H1 (cell line): ENCODE data around the gene CDK5. TPM values are rescaled to one million over a fixed set of nuclear protein-coding genes. Genes with fewer than 3 reads are reported as not detected.
A peak's percentile ranks its signal among the peaks of the same experiment; 100 is the strongest.

ENCODE experiments used
- CTCF ChIA-PET: fragments of 300-600 bp; sonication (Branson Sonifier 250); formaldehyde crosslinking; loops from one replicate; lab custom pipeline; 2021; ENCODE audit not compliant: partially characterized antibody; lab: Charles Lee
- POLR2A ChIA-PET: fragments of 300-600 bp; sonication (Branson Sonifier 250); formaldehyde crosslinking; loops from one replicate; lab custom pipeline; 2021; ENCODE audit warnings: inconsistent platforms; ENCODE audit not compliant: partially characterized antibody; lab: Charles Lee
- DNase-seq, 2 experiments: peaks; one replicate each; pipeline versions ENCODE4 v3.0.0 to v3.0.0-alpha.2; 2010 to 2022; ENCODE audit warnings: low spot score in 2 of 2, low read depth in 1 of 2, mixed read lengths in 1 of 2
- FAIRE-seq: peaks from 2 replicates; lab custom pipeline; 2011; peaks lifted over from hg19 to GRCh38; lab: Jason Lieb, UNC
- H2AFZ ChIP-seq: 2 replicates; pipeline ENCODE4 v1.8.1; 2012; ENCODE audit warnings: low read length, inconsistent platforms
- H2AK5ac ChIP-seq: 2 replicates; pipeline ENCODE4 v1.6.1; 2013; ENCODE audit warnings: low read depth, low read length
- H2BK120ac ChIP-seq: replicated peaks from 2 replicates; pipeline ENCODE3; 2013; ENCODE audit warnings: low read depth, low read length, inconsistent platforms
- H2BK12ac ChIP-seq: 2 replicates; pipeline ENCODE4 v1.6.1; 2013; ENCODE audit warnings: low read depth, low read length
- H2BK15ac ChIP-seq: 2 replicates; pipeline ENCODE4 v1.6.1; 2013; ENCODE audit warnings: low read length
- H2BK20ac ChIP-seq: 2 replicates; pipeline ENCODE4 v1.6.1; 2013; ENCODE audit warnings: low read length
- H2BK5ac ChIP-seq: 2 replicates; pipeline ENCODE4 v1.6.1; 2013; ENCODE audit warnings: low read depth, low read length
- H3K14ac ChIP-seq: 2 replicates; pipeline ENCODE4 v1.6.1; 2013; ENCODE audit warnings: inconsistent platforms; ENCODE audit not compliant: insufficient read length
- H3K18ac ChIP-seq: 2 replicates; pipeline ENCODE4 v1.6.1; 2013; ENCODE audit warnings: low read length; ENCODE audit errors: extremely low read depth
- H3K23ac ChIP-seq: 2 replicates; pipeline ENCODE4 v1.6.1; 2013; ENCODE audit warnings: inconsistent platforms; ENCODE audit not compliant: insufficient read length
- H3K23me2 ChIP-seq: 2 replicates; pipeline ENCODE4 v1.6.1; 2013; ENCODE audit warnings: low read depth, low read length
- H3K27ac ChIP-seq: 2 replicates; pipeline ENCODE4 v1.6.1; 2011; ENCODE audit warnings: low read depth, low read length, inconsistent platforms
- H3K27me3 ChIP-seq, 4 experiments: replicated peaks in 1 of 4; 1 replicate in 1 of 4; 2 replicates in 3 of 4; pipeline versions ENCODE4 v1.6.1 to v1.8.1; 2011 to 2013; ENCODE audit warnings: low read length in 3 of 4, mild to moderate bottlenecking in 3 of 4, inconsistent platforms in 2 of 4, mixed read lengths in 2 of 4, moderate library complexity in 1 of 4; ENCODE audit not compliant: control insufficient read depth in 3 of 4, insufficient read depth in 3 of 4; ENCODE audit errors: extremely low read depth in 1 of 4
- H3K36me3 ChIP-seq, 4 experiments: 2 replicates each; pipeline versions ENCODE4 v1.6.1 to v1.8.1; 2011 to 2013; ENCODE audit warnings: mild to moderate bottlenecking in 4 of 4, low read length in 3 of 4, moderate library complexity in 2 of 4, control low read depth in 1 of 4, inconsistent platforms in 1 of 4; ENCODE audit not compliant: insufficient read depth in 4 of 4, control insufficient read depth in 2 of 4
- H3K4ac ChIP-seq: replicated peaks from 2 replicates; pipeline ENCODE3; 2013; ENCODE audit warnings: low read length, low read depth, mixed read lengths, inconsistent platforms; ENCODE audit not compliant: insufficient read length
- H3K4me1 ChIP-seq, 4 experiments: replicated peaks in 1 of 4; 1 replicate in 1 of 4; 2 replicates in 3 of 4; pipeline versions ENCODE4 v1.6.1 to v1.8.1; 2011 to 2013; ENCODE audit warnings: low read length in 3 of 4, inconsistent platforms in 2 of 4, mixed read lengths in 1 of 4; ENCODE audit not compliant: insufficient read depth in 4 of 4, control insufficient read depth in 3 of 4
- H3K4me2 ChIP-seq, 2 experiments: 2 replicates each; pipeline versions ENCODE4 v1.6.1 to v1.8.1; 2011 to 2013; ENCODE audit warnings: low read depth in 2 of 2, low read length in 2 of 2, control low read depth in 1 of 2, inconsistent platforms in 1 of 2, mild to moderate bottlenecking in 1 of 2; ENCODE audit not compliant: insufficient read depth in 1 of 2
- H3K4me3 ChIP-seq, 4 experiments: fragments of 200-600, 300-600 bp in 1 of 4; sonication (generic), shearing (Covaris generic), sonication (Bioruptor Twin) in 1 of 4; 2 replicates each; pipeline versions ENCODE4 v1.5.1 to v1.8.1; 2011 to 2016; ENCODE audit warnings: low read length in 4 of 4, low read depth in 3 of 4, control low read depth in 2 of 4, inconsistent platforms in 2 of 4, mild to moderate bottlenecking in 2 of 4, mixed read lengths in 1 of 4, moderate library complexity in 1 of 4; ENCODE audit not compliant: insufficient read depth in 2 of 4; ENCODE audit errors: extremely low read depth in 1 of 4
- H3K56ac ChIP-seq: replicated peaks from 2 replicates; pipeline ENCODE3; 2013; ENCODE audit warnings: low read depth, mild to moderate bottlenecking, mixed read lengths, low read length, inconsistent platforms; ENCODE audit not compliant: insufficient read length
- H3K79me1 ChIP-seq: 2 replicates; pipeline ENCODE4 v1.6.1; 2013; ENCODE audit warnings: low read depth, low read length, control low read depth
- H3K79me2 ChIP-seq, 2 experiments: 2 replicates each; pipeline versions ENCODE4 v1.6.1 to v1.8.1; 2012 to 2013; ENCODE audit warnings: low read length in 2 of 2, mild to moderate bottlenecking in 2 of 2, inconsistent platforms in 1 of 2; ENCODE audit not compliant: insufficient read depth in 2 of 2, control insufficient read depth in 1 of 2
- H3K9ac ChIP-seq, 4 experiments: replicated peaks in 1 of 4; 1 replicate in 1 of 4; 2 replicates in 3 of 4; pipeline versions ENCODE4 v1.6.1 to v1.8.1; 2011 to 2013; ENCODE audit warnings: low read depth in 3 of 4, low read length in 3 of 4, control low read depth in 2 of 4, mild to moderate bottlenecking in 2 of 4, moderate library complexity in 2 of 4, inconsistent platforms in 1 of 4; ENCODE audit errors: extremely low read depth in 1 of 4
- H3K9me3 ChIP-seq, 2 experiments: 2 replicates each; pipeline versions ENCODE4 v1.6.1 to v1.8.1; 2012 to 2013; ENCODE audit warnings: mild to moderate bottlenecking in 2 of 2, moderate library complexity in 2 of 2, control low read depth in 1 of 2, inconsistent platforms in 1 of 2, low read depth in 1 of 2, low read length in 1 of 2, mixed read lengths in 1 of 2; ENCODE audit not compliant: insufficient read depth in 2 of 2
- H4K20me1 ChIP-seq, 2 experiments: replicated peaks in 1 of 2; 2 replicates each; pipeline versions ENCODE3 to v1.8.1; 2011 to 2013; ENCODE audit warnings: inconsistent platforms in 2 of 2, low read length in 2 of 2, mild to moderate bottlenecking in 1 of 2; ENCODE audit not compliant: insufficient read depth in 2 of 2, control insufficient read depth in 1 of 2
- H4K5ac ChIP-seq: 2 replicates; pipeline ENCODE4 v1.6.1; 2013; ENCODE audit warnings: low read length, low read depth, mixed read lengths, inconsistent platforms; ENCODE audit not compliant: insufficient read length
- H4K8ac ChIP-seq: 2 replicates; pipeline ENCODE4 v1.8.0; 2013; ENCODE audit warnings: mild to moderate bottlenecking, moderate library complexity, low read length, inconsistent platforms; ENCODE audit not compliant: insufficient read depth; ENCODE audit errors: extremely low read depth
- H4K91ac ChIP-seq: replicated peaks from 2 replicates; pipeline ENCODE3; 2013; ENCODE audit warnings: low read length, mixed read lengths, inconsistent platforms; ENCODE audit not compliant: insufficient read length
- ASH2L ChIP-seq: fragments of 200-600, 300-600 bp; sonication (generic); IDR thresholded peaks from one replicate; pipeline ENCODE4 v1.7.1; 2017; ENCODE audit warnings: low read length
- BCL11A ChIP-seq, 2 experiments: IDR thresholded peaks; one replicate each; pipeline ENCODE4 v1.6.1; 2011; ENCODE audit warnings: low read depth in 2 of 2, low read length in 2 of 2, mild to moderate bottlenecking in 2 of 2
- CHD2 ChIP-seq: IDR thresholded peaks from 2 replicates; pipeline ENCODE4 v1.6.1; 2012; ENCODE audit warnings: low read length, improper control_type of control experiment
- E2F6 ChIP-seq: IDR thresholded peaks from 2 replicates; pipeline ENCODE4 v1.6.1; 2012; ENCODE audit warnings: inconsistent platforms
- EP300 ChIP-seq, 2 experiments: IDR thresholded peaks; 1 replicate in 1 of 2; 2 replicates in 1 of 2; pipeline ENCODE4 v1.6.1; 2011 to 2012; ENCODE audit warnings: low read depth in 2 of 2, low read length in 2 of 2, mild to moderate bottlenecking in 2 of 2, borderline replicate concordance in 1 of 2, inconsistent platforms in 1 of 2, moderate library complexity in 1 of 2
- NRF1 ChIP-seq: IDR thresholded peaks from 2 replicates; pipeline ENCODE4 v1.6.1; 2011; ENCODE audit warnings: mild to moderate bottlenecking, low read depth, low read length, improper control_type of control experiment
- POLR2A ChIP-seq, 2 experiments: IDR thresholded peaks; 1 replicate in 1 of 2; 2 replicates in 1 of 2; pipeline ENCODE4 v1.6.1; 2011; ENCODE audit warnings: low read depth in 2 of 2, low read length in 2 of 2, mild to moderate bottlenecking in 2 of 2; ENCODE audit errors: control extremely low read depth in 1 of 2
- POU5F1 ChIP-seq: IDR thresholded peaks from 2 replicates; pipeline ENCODE4 v1.6.1; 2011; ENCODE audit warnings: low read depth, mild to moderate bottlenecking, low read length, moderate library complexity
- RXRA ChIP-seq: IDR thresholded peaks from 2 replicates; pipeline ENCODE4 v1.6.1; 2011; ENCODE audit warnings: low read depth, mild to moderate bottlenecking, low read length, moderate library complexity; ENCODE audit not compliant: insufficient read depth
- SIN3A ChIP-seq, 2 experiments: IDR thresholded peaks in 1 of 2; conservative IDR thresholded peaks in 1 of 2; 2 replicates each; pipeline ENCODE4 v1.6.1; 2011 to 2012; ENCODE audit warnings: low read length in 2 of 2, improper control_type of control experiment in 1 of 2, low read depth in 1 of 2, mild to moderate bottlenecking in 1 of 2
- TAF1 ChIP-seq: IDR thresholded peaks from 2 replicates; pipeline ENCODE4 v1.6.1; 2011; ENCODE audit warnings: mild to moderate bottlenecking, low read depth, low read length
- WGBS, 2 experiments: shearing (Covaris generic) in 1 of 2; methylation state at CpG; one replicate each; pipeline versions ENCODE4 v1.1.6 to v1.1.7; 2013 to 2015; ENCODE audit warnings: low lambda C conversion rate in 2 of 2, mixed read lengths in 2 of 2, inconsistent platforms in 1 of 2, low coverage in 1 of 2, missing lambda C conversion rate in 1 of 2; ENCODE audit not compliant: insufficient replicate concordance in 2 of 2, insufficient coverage in 1 of 2, insufficient read length in 1 of 2; ENCODE audit errors: extremely low coverage in 1 of 2, missing lambda C conversion rate in 1 of 2; 5-methylcytosine and 5-hydroxymethylcytosine counted together
- polyA plus RNA-seq, 7 experiments: library from polyadenylated mRNA; depleted of rRNA in 3 of 7; stranded (reverse) in 5 of 7; unstranded in 2 of 7; fragments of >200 nt in 5 of 7; fragments of 200-250 nt in 2 of 7; gene quantifications; 1 replicate in 5 of 7; 2 replicates in 1 of 7; 4 replicates in 1 of 7; pipeline versions ENCODE4 v1.2.1 to v1.2.3, GENCODE V29; 2011 to 2013; ENCODE audit warnings: missing spikeins in 2 of 7, mixed read lengths in 2 of 7
- total RNA-seq: library from RNA; stranded (reverse); fragmentation: NEBNext Ultra II Directional; extraction: Animal tissue kit (Norgen Biotek cat#: 25700); gene quantifications from 2 replicates; pipeline ENCODE4 v1.2.1, GENCODE V29; 2021

The CDK5 gene
- total and polyA plus RNA-seq, 2 of the 8 experiments (the other 6 are each of a cell fraction or from before 2014, with no cell fraction given): 22.8 to 37.2 TPM

DNA sequence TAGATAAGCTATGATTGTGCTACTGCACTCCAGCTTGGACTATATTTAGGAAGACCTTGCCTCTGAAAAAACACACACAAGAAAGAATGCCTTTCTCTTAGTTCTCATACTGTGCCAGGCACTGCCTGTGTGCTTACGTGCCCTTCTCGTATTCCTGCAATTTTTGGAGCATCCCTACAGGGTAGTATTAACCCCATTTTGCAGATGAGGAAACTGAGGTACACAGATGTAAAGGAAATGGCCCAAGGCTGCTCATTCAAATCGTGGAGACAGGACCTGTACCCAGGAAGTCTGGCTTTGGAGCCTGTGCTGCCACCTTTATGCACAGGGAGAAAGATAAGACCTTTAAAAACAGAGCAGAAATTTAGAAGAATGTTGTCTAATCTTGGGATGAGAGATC lies 45.3 kb upstream of the CDK5 start:
- Histone ChIP-seq H3K14ac (no peak overlapping the region), H2AK5ac (no peak overlapping the region), H3K56ac (no peak overlapping the region), H3K79me1 (peaks cover 12% of the 10 kb centered on the region), H4K8ac (no peak overlapping the region), H3K4ac (no peak overlapping the region), H2AFZ (no peak overlapping the region), H3K9ac (no peak overlapping the region), H3K4me2 (no peak overlapping the region; a peak in 1 of 4 replicates), H3K27ac (no peak overlapping the region), H2BK15ac (peak overlapping the region; percentile 40; the same call in 1 of the 2 replicates), H3K18ac (no peak overlapping the region), H3K9me3 (no peaks in the 10 kb centered on the region), H2BK120ac (no peak overlapping the region), H3K27me3 (no peaks in the 10 kb centered on the region), H2BK20ac (no peak overlapping the region), H3K23ac (no peak overlapping the region), H4K5ac (no peak overlapping the region), H4K91ac (no peak overlapping the region), H4K20me1 (peaks cover 6 to 28% of the 10 kb centered on the region in 2 experiments), H3K36me3 (no peaks in the 10 kb centered on the region), H3K79me2 (peaks cover 0 to 39% of the 10 kb centered on the region in 2 experiments; a peak in 1 of 4 replicates), H2BK5ac (0 out of 2 replicates have a peak overlapping the region, but pooled peaks have one; percentile 76), H3K4me3 (no peak overlapping the region), H3K4me1 (peaks cover 2 to 31% (median 16%) of the 10 kb centered on the region in 4 experiments), H3K23me2 (no peaks in the 10 kb centered on the region; the same call in 1 of the 2 replicates), H2BK12ac (no peak overlapping the region)
- CTCF ChIA-PET: interaction anchor here (1.2 to 22.4 kb wide), 4 partner anchors 9 to 40 kb away, joined by 3 to 448 read pairs (median 20); partner anchors contain the start of genes AGAP3 and TMUB1
- POLR2A ChIA-PET: interaction anchor here (0.8 to 1.0 kb wide), 2 partner anchors 20 to 50 kb away, joined by 4 to 5 read pairs; partner anchors contain the start of gene TMUB1
- WGBS, 2 experiments: 86% methylated on average over 3 of the region's 3 CpGs; no CpG with 5 or more reads in 1 of the 2 experiments
- DNase-seq: no peak
- FAIRE-seq: no peak
- TF ChIP-seq POU5F1 (no peak), NRF1 (no peak), TAF1 (no peak), ASH2L (no peak), SIN3A (conservative IDR thresholded peaks at IDR 0.05 in 1 of 2, IDR thresholded peaks at IDR 0.05 in 1 of 2; ENCODE audit: low read depth in 1 of 2, low read length in 2 of 2) (no peak), BCL11A (IDR thresholded peaks at IDR 0.05; ENCODE audit: low read depth in 2 of 2, low read length in 2 of 2) (no peak), CHD2 (no peak), E2F6 (no peak), RXRA (no peak), EP300 (IDR thresholded peaks at IDR 0.05; ENCODE audit: borderline replicate concordance in 1 of 2, low read depth in 2 of 2, low read length in 2 of 2) (no peak), POLR2A (IDR thresholded peaks at IDR 0.05; ENCODE audit: control extremely low read depth in 1 of 2, low read depth in 2 of 2, low read length in 2 of 2) (no peak)
